ENCODE measurements around the gene CIDEB. TPM values are rescaled to one million over a fixed set of nuclear protein-coding genes. Genes with fewer than 3 reads are reported as not detected.

CIDEB gene
- total RNA-seq, 1 experiment from 2014 or later: not detected

DNA sequence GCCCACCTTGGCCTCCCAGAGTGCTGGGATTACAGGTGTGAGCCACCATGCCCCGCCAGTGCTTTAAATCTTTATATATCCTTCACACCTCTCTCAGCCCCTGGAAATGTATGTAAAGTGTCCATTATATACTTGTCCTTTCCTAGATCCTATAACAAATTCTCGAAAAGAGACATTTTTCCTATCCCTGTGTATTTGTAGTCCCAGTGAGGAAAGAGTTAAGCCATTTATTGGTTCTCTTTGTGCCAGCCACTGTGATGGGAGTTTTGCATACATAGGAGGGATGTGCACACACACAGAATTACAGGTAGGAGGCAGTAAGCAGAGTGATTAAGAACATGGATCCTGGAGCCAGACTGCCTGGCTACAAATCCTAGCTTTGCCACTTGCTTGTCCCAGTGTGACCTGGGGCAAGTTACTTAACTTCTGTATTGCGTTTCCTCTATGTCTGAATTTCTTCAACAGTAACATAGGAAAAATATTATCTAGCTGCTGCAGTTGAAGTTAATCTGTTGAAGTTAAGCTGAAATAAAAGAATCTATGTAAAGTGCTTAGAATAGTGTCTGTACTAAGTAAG, 34.3 kb downstream of the CIDEB start:
- H3K27me3 ChIP-seq (replicated peaks; ENCODE audit: insufficient read depth, low read depth, low read length, poor library complexity): no peaks in the 10 kb centered on the region
- intact Hi-C loops (cut with micrococcal nuclease; ENCODE audit: unreplicated experiment): no loop called here
- H3K9me3 ChIP-seq (ENCODE audit: low read depth, low read length, poor library complexity, severe bottlenecking): no peaks in the 10 kb centered on the region
- no peak overlapping the region for H3K27ac ChIP-seq (ENCODE audit: low read depth, low read length, poor library complexity, severe bottlenecking)
- TF ChIP-seq, protein P1, sequence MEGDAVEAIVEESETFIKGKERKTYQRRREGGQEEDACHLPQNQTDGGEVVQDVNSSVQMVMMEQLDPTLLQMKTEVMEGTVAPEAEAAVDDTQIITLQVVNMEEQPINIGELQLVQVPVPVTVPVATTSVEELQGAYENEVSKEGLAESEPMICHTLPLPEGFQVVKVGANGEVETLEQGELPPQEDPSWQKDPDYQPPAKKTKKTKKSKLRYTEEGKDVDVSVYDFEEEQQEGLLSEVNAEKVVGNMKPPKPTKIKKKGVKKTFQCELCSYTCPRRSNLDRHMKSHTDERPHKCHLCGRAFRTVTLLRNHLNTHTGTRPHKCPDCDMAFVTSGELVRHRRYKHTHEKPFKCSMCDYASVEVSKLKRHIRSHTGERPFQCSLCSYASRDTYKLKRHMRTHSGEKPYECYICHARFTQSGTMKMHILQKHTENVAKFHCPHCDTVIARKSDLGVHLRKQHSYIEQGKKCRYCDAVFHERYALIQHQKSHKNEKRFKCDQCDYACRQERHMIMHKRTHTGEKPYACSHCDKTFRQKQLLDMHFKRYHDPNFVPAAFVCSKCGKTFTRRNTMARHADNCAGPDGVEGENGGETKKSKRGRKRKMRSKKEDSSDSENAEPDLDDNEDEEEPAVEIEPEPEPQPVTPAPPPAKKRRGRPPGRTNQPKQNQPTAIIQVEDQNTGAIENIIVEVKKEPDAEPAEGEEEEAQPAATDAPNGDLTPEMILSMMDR (conservative IDR thresholded peaks at IDR 0.05; ENCODE audit: low read depth, low read length): 0 out of 2 replicates have a peak, but pooled peaks have one; percentile 14
- no peak for TF ChIP-seq EZH2 (IDR thresholded peaks at IDR 0.05; ENCODE audit: borderline replicate concordance, low read depth, low read length, poor library complexity, severe bottlenecking)
- DNase-seq (ENCODE audit: low spot score): peak; percentile 10
- no peaks in the 10 kb centered on the region for H3K36me3 ChIP-seq (ENCODE audit: insufficient read depth, low read length, poor library complexity, severe bottlenecking)
- POLR2A ChIA-PET (ENCODE audit: low non-redundant PET): no interaction called here
- BruUV-seq (replicated peaks): no TSS peak
- H3K4me1 ChIP-seq (ENCODE audit: insufficient read depth, low read length, poor library complexity, severe bottlenecking): peaks cover 4% of the 10 kb centered on the region
- no peak overlapping the region for H3K4me3 ChIP-seq (ENCODE audit: low read depth, low read length, poor library complexity, severe bottlenecking)
- CTCF ChIA-PET: interaction anchor here (0.5 kb wide), 1 partner anchor 547 kb away, joined by 7 read pairs; no protein-coding TSS in a partner anchor

- ChIA-PET POLR2A (ENCODE audit: low non-redundant PET) (no interaction called here), CTCF (no interaction called here)
- no peaks in the 10 kb centered on the region for H3K9me3 ChIP-seq (ENCODE audit: low read depth, low read length, poor library complexity, severe bottlenecking)
- H3K27ac ChIP-seq (ENCODE audit: low read depth, low read length, poor library complexity, severe bottlenecking): no peak overlapping the region
- TF ChIP-seq EZH2 (IDR thresholded peaks at IDR 0.05; ENCODE audit: borderline replicate concordance, low read depth, low read length, poor library complexity, severe bottlenecking): no peak
- TF ChIP-seq, protein P1 (conservative IDR thresholded peaks at IDR 0.05; ENCODE audit: low read depth, low read length): no peak
- H3K4me1 ChIP-seq (ENCODE audit: insufficient read depth, low read length, poor library complexity, severe bottlenecking): peaks cover 4% of the 10 kb centered on the region
- H3K27me3 ChIP-seq (replicated peaks; ENCODE audit: insufficient read depth, low read depth, low read length, poor library complexity): no peaks in the 10 kb centered on the region
- H3K36me3 ChIP-seq (ENCODE audit: insufficient read depth, low read length, poor library complexity, severe bottlenecking): no peaks in the 10 kb centered on the region
- intact Hi-C loops (cut with micrococcal nuclease; ENCODE audit: unreplicated experiment): no loop called here
- H3K4me3 ChIP-seq (ENCODE audit: low read depth, low read length, poor library complexity, severe bottlenecking): no peak overlapping the region
- BruUV-seq (replicated peaks): TSS peak; percentile 48
- DNase-seq (ENCODE audit: low spot score): no peak
These were observed 35.3 kb downstream of the CIDEB start for GRCh38 chr14:24272467-24272866.

DNA sequence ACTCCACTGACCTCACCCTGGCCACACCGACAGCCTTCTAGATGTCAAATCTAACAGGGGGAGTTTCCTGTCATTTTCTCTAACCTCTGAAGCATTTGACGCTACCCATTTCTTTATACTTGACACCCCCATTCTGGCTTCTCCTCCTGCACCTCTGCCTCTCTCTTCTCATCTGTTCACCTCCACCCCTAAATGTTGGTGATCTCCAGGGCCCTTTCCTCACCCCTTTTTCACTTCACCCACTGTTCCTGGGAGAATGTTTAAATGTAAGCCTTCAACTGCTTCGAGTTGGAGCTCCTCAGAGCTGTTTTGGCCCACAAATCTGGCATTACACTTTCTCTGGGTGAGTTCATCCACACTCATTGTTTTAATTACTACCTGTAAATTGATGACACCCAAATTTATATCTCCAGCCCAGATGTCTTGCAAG, 35.9 kb downstream of the CIDEB start:
- Histone ChIP-seq H3K27me3 (replicated peaks; ENCODE audit: insufficient read depth, low read depth, low read length, poor library complexity) (no peaks in the 10 kb centered on the region), H3K27ac (ENCODE audit: low read depth, low read length, poor library complexity, severe bottlenecking) (peak overlapping the region; percentile 98), H3K9me3 (ENCODE audit: low read depth, low read length, poor library complexity, severe bottlenecking) (no peaks in the 10 kb centered on the region), H3K4me1 (ENCODE audit: insufficient read depth, low read length, poor library complexity, severe bottlenecking) (peaks cover 4% of the 10 kb centered on the region), H3K36me3 (ENCODE audit: insufficient read depth, low read length, poor library complexity, severe bottlenecking) (no peaks in the 10 kb centered on the region), H3K4me3 (ENCODE audit: low read depth, low read length, poor library complexity, severe bottlenecking) (peak overlapping the region; percentile 84)
- intact Hi-C loops (cut with micrococcal nuclease; ENCODE audit: unreplicated experiment): loop anchor here (2.0 kb wide), 1 partner anchor 29 kb away; the partner anchor contains the start of gene TINF2
- DNase-seq (ENCODE audit: low spot score): no peak
- POLR2A ChIA-PET (ENCODE audit: low non-redundant PET): interaction anchor here (0.5 to 0.9 kb wide), 3 partner anchors 132 to 158 kb away, joined by 3 read pairs; partner anchors contain the start of genes DCAF11, KHNYN and NRL
- no TSS peak for BruUV-seq (replicated peaks)
- CTCF ChIA-PET: interaction anchor here (0.5 to 1.5 kb wide), 4 partner anchors 27 to 178 kb away, joined by 3 to 6 read pairs (median 4); partner anchors contain the start of genes CIDEB and TINF2
- TF ChIP-seq, protein P1 (conservative IDR thresholded peaks at IDR 0.05; ENCODE audit: low read depth, low read length): no peak
- TF ChIP-seq EZH2 (IDR thresholded peaks at IDR 0.05; ENCODE audit: borderline replicate concordance, low read depth, low read length, poor library complexity, severe bottlenecking): no peak

Data from A673 (cell line).